Activated B cell treated with CpG ODN at 0.5 μM for 24 hours (primary cell): ENCODE measurements around the gene ZNF319. TPM values are rescaled to one million over a fixed set of nuclear protein-coding genes. Genes with fewer than 3 reads are reported as not detected.

Experiments used
- ATAC-seq: fragments of 200-7000 bp; cut with Tn5 transposase; one replicate; pipeline ENCODE4 v1.10.0; 2021; ENCODE audit warnings: low read depth, mild to moderate bottlenecking, moderate library complexity
- CTCF ChIA-PET: fragments of 350-600 bp; sonication (Branson Sonifier 250); formaldehyde crosslinking; loops from one replicate; lab custom pipeline; 2021; ENCODE audit warnings: antibody characterized with exemption; lab: Charles Lee
- POLR2A ChIA-PET: fragments of 350-600 bp; sonication (Branson Sonifier 250); formaldehyde crosslinking; loops from one replicate; lab custom pipeline; 2021; ENCODE audit warnings: antibody characterized with exemption; lab: Charles Lee
- DNase-seq: peaks from one replicate; pipeline ENCODE4 v3.0.0; 2022
- H3K27ac Mint-ChIP-seq: one replicate; pipeline ENCODE4 v1.8.0; 2020; ENCODE audit warnings: mixed read lengths
- H3K27me3 Mint-ChIP-seq: one replicate; pipeline ENCODE4 v1.8.0; 2021; ENCODE audit warnings: mixed read lengths
- H3K36me3 Mint-ChIP-seq: one replicate; pipeline ENCODE4 v1.8.0; 2021; ENCODE audit warnings: low read depth, mixed read lengths
- H3K4me1 Mint-ChIP-seq: one replicate; pipeline ENCODE4 v1.8.0; 2021; ENCODE audit warnings: mixed read lengths
- H3K4me3 Mint-ChIP-seq: one replicate; pipeline ENCODE4 v1.8.0; 2020; ENCODE audit warnings: mild to moderate bottlenecking, mixed read lengths
- H3K9me3 Mint-ChIP-seq: one replicate; pipeline ENCODE4 v1.8.0; 2020; ENCODE audit warnings: mixed read lengths
- intact Hi-C: fragments of 100-400 bp; cut with micrococcal nuclease; formaldehyde crosslinking; loops from one replicate; pipeline ENCODE4 v1.15.1; 2024
- total RNA-seq: library from RNA; stranded (reverse); gene quantifications from 2 replicates; pipeline ENCODE4 v1.2.3, GENCODE V29; 2022
- TF ChIP-seq, protein P1 (sequence below): fragments of 200-600 bp; IDR thresholded peaks from one replicate; pipeline ENCODE4 v1.8.0; 2022; ENCODE audit warnings: antibody characterized with exemption, mild to moderate bottlenecking

ZNF319 gene
- total RNA-seq, 1 donor from 2014 or later: 10.6 TPM

DNA sequence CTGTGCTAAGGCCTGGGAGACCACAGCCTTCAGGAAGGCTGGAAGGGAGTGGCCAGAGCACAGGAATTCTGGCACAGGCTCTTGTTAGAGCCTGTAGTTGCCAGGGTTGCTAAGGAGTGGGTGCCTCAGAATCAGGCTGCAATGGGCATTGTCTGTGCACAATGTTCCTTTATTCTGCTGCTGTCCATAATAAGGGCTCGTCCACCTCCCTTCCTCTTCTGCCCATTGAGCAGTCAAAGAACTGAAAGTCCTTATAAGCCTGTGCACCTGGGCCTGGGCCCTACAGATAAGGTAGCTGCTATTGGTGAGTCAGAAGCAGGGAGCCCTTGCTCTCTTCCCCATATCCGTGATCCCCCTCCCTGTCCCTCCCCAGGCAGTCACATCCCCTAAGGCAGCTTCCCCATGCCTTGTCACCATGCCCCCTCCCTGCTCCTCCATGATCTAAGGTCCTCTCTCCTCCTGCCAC lies 24.1 kb downstream of the ZNF319 start:
- peaks cover 11% of the 10 kb centered on the region for H3K27me3 Mint-ChIP-seq
- H3K4me3 Mint-ChIP-seq: no peak overlapping the region
- ATAC-seq: no peak
- H3K4me1 Mint-ChIP-seq: no peaks in the 10 kb centered on the region
- ChIA-PET CTCF (no interaction called here), POLR2A (no interaction called here)
- DNase-seq: no peak
- H3K9me3 Mint-ChIP-seq: no peaks in the 10 kb centered on the region
- H3K27ac Mint-ChIP-seq: no peak overlapping the region
- intact Hi-C loops: no loop called here
- TF ChIP-seq, protein P1, sequence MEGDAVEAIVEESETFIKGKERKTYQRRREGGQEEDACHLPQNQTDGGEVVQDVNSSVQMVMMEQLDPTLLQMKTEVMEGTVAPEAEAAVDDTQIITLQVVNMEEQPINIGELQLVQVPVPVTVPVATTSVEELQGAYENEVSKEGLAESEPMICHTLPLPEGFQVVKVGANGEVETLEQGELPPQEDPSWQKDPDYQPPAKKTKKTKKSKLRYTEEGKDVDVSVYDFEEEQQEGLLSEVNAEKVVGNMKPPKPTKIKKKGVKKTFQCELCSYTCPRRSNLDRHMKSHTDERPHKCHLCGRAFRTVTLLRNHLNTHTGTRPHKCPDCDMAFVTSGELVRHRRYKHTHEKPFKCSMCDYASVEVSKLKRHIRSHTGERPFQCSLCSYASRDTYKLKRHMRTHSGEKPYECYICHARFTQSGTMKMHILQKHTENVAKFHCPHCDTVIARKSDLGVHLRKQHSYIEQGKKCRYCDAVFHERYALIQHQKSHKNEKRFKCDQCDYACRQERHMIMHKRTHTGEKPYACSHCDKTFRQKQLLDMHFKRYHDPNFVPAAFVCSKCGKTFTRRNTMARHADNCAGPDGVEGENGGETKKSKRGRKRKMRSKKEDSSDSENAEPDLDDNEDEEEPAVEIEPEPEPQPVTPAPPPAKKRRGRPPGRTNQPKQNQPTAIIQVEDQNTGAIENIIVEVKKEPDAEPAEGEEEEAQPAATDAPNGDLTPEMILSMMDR: no peak
- no peaks in the 10 kb centered on the region for H3K36me3 Mint-ChIP-seq

DNA sequence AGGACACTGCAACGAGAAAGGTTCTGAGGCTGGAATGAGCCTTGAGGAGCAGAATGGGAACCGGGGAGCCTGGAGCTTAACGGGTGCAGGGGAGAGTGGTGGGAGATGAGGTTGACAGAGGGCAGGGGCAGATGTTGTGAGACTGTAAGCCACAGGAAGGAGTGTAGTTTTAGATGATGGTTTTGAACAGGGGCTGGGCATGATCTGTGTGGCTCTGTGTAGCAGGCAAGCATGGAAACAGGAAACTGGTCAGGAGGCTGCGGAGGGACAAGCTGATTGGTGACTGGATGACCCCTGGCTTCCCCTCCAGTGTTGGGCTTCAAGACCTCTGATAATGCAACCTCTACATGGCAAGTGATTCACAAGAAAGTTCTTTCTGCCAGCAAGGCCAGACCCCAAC lies 28.2 kb downstream of the ZNF319 start:
- DNase-seq: no peak
- intact Hi-C loops: no loop called here
- Mint-ChIP-seq H3K9me3 (no peaks in the 10 kb centered on the region), H3K4me1 (no peaks in the 10 kb centered on the region), H3K27me3 (peaks cover 9% of the 10 kb centered on the region), H3K36me3 (no peaks in the 10 kb centered on the region), H3K4me3 (no peak overlapping the region), H3K27ac (no peak overlapping the region)
- ATAC-seq: no peak
- POLR2A ChIA-PET: no interaction called here
- CTCF ChIA-PET: no interaction called here
- TF ChIP-seq, protein P1: no peak

DNA sequence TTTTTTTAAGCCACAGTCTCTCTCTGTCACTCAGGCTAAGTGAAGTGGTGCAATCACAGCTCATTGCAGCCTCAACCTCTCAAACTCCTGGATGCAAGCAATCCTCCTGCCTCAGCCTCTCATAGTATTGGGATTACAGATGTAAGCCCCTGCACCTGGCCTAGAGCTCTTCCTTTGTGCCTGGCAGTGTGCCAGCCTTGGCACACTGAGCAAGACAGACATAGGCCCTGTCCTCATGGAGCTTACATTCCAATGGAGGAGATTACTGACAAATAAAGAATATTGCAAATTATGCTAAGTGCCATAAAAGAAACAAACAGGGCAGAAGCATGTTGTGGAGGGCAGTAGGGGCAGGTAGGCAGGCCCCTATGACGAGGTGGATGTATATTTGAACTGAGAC lies 28.6 kb downstream of the ZNF319 start:
- no peaks in the 10 kb centered on the region for H3K9me3 Mint-ChIP-seq
- H3K27me3 Mint-ChIP-seq: peaks cover 7% of the 10 kb centered on the region
- no peak for ATAC-seq
- no peaks in the 10 kb centered on the region for H3K4me1 Mint-ChIP-seq
- POLR2A ChIA-PET: no interaction called here
- H3K27ac Mint-ChIP-seq: no peak overlapping the region
- intact Hi-C loops: no loop called here
- CTCF ChIA-PET: interaction anchor here (0.6 kb wide), 1 partner anchor 335 kb away, joined by 3 read pairs; no protein-coding TSS in a partner anchor
- no peak overlapping the region for H3K4me3 Mint-ChIP-seq
- no peaks in the 10 kb centered on the region for H3K36me3 Mint-ChIP-seq
- TF ChIP-seq, protein P1: no peak
- no peak for DNase-seq

DNA sequence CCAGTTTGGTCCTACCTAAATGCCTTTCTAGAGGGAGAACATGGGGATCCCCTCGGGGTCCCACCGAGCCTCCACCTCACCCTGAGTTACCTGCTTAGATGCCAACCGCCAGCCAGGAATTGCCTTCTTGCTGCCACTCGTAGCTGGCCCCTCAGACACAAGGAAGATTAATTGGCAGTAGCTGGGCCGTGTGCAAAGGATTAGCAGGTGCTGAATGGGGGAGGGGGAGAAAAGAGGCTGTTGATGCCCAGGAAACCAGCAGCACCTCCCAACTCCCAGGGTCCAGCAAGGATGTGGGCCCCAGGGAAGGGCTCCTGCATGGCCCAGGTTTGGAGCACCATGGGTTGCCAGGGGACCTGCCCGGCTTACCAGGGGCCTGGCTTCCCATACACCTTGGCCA lies 29.5 kb downstream of the ZNF319 start, which contains the start of gene CNGB1:
Gene CNGB1, minus strand, starts transcription at position 159 of the 400 bp plus-strand sequence. CDS start 3,842 bp downstream, outside the sequence.
- Mint-ChIP-seq H3K36me3 (no peaks in the 10 kb centered on the region), H3K27ac (no peak within 1 kb of the TSS), H3K4me1 (no peaks in the 10 kb centered on the region), H3K4me3 (no peak within 1 kb of the TSS), H3K9me3 (no peaks in the 10 kb centered on the region), H3K27me3 (peaks cover 7% of the 10 kb centered on the region)
- ATAC-seq (no peak), DNase-seq (no peak)
- POLR2A ChIA-PET: no interaction called here
- intact Hi-C loops: no loop called here
- TF ChIP-seq, protein P1: no peak
- CTCF ChIA-PET: no interaction called here

DNA sequence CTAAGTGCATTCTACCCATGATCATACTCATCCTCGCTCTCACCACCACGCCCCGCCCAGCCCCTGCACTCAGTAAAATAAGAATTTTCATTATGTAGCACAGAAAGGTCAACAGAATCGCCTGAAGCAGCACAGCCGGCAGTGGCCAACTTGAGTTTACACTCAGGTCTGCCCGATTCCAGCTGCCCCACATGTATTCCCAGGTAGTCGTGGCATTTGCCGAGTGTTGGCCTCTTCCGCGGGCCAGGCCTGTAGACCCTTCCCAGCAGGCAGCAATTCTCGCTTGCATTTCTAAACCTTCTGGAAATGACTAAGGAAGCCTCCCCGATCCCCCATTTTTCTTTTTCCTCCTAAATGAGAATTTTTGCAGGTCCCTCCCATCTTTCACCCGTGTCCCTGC lies 30.2 kb downstream of the ZNF319 start:
- Mint-ChIP-seq H3K4me1 (no peaks in the 10 kb centered on the region), H3K27ac (no peak overlapping the region), H3K4me3 (no peak overlapping the region), H3K9me3 (no peaks in the 10 kb centered on the region), H3K27me3 (peaks cover 7% of the 10 kb centered on the region), H3K36me3 (no peaks in the 10 kb centered on the region)
- ATAC-seq (no peak), DNase-seq (no peak)
- TF ChIP-seq, protein P1: no peak
- CTCF ChIA-PET: no interaction called here
- POLR2A ChIA-PET: no interaction called here
- intact Hi-C loops: no loop called here
